ENCODE data around the gene DGKB. TPM values are rescaled to one million over a fixed set of nuclear protein-coding genes. Genes with fewer than 3 reads are reported as not detected.

Gene DGKB
- total RNA-seq, 6 experiments from 2014 or later: 0.23 to 0.76 (median 0.61) TPM

DNA sequence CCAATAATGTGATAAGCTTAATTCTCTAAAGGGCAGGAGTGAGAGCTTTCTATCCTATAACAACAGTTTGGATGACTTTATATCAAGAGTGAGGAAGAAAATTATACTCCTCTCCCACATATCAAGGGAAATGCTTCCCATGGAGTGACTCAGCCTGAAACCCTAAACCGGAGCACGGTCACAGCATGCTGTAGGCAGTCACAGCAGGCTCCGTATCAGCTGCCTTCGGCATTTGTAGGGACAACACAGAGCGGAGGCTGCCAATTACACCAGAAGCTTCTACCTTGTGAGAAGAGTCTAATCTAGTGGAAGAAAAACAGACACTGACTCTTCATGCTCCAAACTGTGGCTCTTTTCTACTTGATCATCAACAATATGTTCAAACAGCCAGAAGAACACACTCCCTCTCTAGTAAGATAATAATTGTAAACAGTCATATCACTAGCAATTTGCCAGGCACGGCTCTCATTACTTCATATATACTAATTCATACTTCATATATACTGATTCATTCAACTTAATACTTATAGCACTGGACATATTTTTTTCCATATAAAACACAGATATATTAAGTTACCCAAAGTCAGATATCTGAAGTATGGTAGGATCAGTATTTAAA is 65.9 kb downstream of the DGKB start:
- H3K4me3 Mint-ChIP-seq: peak overlapping the region; percentile 80
- no peaks in the 10 kb centered on the region for H3K36me3 Mint-ChIP-seq (ENCODE audit: low read depth)
- H3K27ac Mint-ChIP-seq: peak overlapping the region; percentile 91
- no peaks in the 10 kb centered on the region for H3K9me3 Mint-ChIP-seq
- DNase-seq: peak; percentile 80
- H3K27me3 Mint-ChIP-seq (ENCODE audit: insufficient read depth): no peaks in the 10 kb centered on the region
- peaks cover 93% of the 10 kb centered on the region for H3K4me1 Mint-ChIP-seq (ENCODE audit: low read depth)
- no peak for TF ChIP-seq CTCF (IDR thresholded peaks at IDR 0.05)

GRCh38 chr7:14836006-14836405 is 66.5 kb downstream of the DGKB start:
- no peak for TF ChIP-seq CTCF (IDR thresholded peaks at IDR 0.05)
- Mint-ChIP-seq H3K36me3 (ENCODE audit: low read depth) (no peaks in the 10 kb centered on the region), H3K27me3 (ENCODE audit: insufficient read depth) (no peaks in the 10 kb centered on the region), H3K27ac (peak overlapping the region; percentile 91), H3K9me3 (no peaks in the 10 kb centered on the region), H3K4me1 (ENCODE audit: low read depth) (peaks cover 93% of the 10 kb centered on the region), H3K4me3 (peak overlapping the region; percentile 80)
- no peak for DNase-seq

DNA sequence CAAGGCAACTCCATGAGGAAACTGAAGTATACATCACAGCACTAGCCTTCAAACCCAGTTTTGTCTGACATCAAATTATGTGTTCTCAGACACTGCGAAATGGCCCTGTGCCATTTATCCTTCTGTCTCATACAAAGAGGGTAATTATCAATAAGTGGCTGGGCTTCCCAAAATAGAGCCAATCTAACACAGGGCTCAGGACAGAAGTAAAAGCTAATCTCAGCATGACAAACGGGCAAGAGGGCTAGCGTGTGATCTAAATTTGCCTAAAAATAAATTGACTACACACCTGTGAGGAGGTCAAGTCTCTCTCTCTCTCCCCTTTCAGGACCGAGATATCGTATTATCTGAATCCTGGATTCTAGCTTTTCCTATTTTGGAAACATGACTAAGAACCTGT is 67.2 kb downstream of the DGKB start:
- Mint-ChIP-seq H3K36me3 (ENCODE audit: low read depth) (no peaks in the 10 kb centered on the region), H3K4me1 (ENCODE audit: low read depth) (peaks cover 93% of the 10 kb centered on the region), H3K27ac (peak overlapping the region; percentile 97), H3K27me3 (ENCODE audit: insufficient read depth) (no peaks in the 10 kb centered on the region), H3K9me3 (no peaks in the 10 kb centered on the region), H3K4me3 (peak overlapping the region; percentile 87; the same call in 1 of the 2 replicates)
- TF ChIP-seq CTCF (IDR thresholded peaks at IDR 0.05): no peak
- DNase-seq: no peak

DNA sequence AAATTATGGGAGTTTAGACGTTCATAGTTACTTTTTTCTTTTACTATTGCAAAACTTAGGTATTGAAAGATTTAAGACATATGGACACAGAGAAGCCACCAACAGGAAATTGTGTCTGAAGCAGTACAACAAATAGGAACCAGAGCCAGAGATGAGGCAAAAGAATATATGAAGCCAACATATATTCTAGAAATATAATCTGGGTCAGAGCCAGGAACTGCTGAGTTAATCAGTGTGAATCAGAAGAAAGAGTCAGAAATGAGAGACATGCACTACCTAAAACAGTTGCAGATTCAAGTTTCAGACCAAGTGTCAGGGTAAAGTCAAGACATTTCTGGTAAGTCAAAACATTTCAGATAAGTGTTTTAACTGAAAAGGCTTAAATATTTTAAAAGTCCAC is 67.7 kb downstream of the DGKB start:
- no peak for TF ChIP-seq CTCF (IDR thresholded peaks at IDR 0.05)
- Mint-ChIP-seq H3K9me3 (no peaks in the 10 kb centered on the region), H3K27me3 (ENCODE audit: insufficient read depth) (no peaks in the 10 kb centered on the region), H3K4me3 (peak overlapping the region; percentile 87), H3K27ac (peak overlapping the region; percentile 97), H3K36me3 (ENCODE audit: low read depth) (no peaks in the 10 kb centered on the region), H3K4me1 (ENCODE audit: low read depth) (peaks cover 93% of the 10 kb centered on the region)
- peak; percentile 66 for DNase-seq

- Mint-ChIP-seq H3K9me3 (no peaks in the 10 kb centered on the region), H3K27me3 (ENCODE audit: insufficient read depth) (no peaks in the 10 kb centered on the region), H3K4me1 (ENCODE audit: low read depth) (peaks cover 94% of the 10 kb centered on the region), H3K36me3 (ENCODE audit: low read depth) (no peaks in the 10 kb centered on the region), H3K4me3 (peak overlapping the region; percentile 87), H3K27ac (peak overlapping the region; percentile 97)
- TF ChIP-seq CTCF (IDR thresholded peaks at IDR 0.05): no peak
- peak; percentile 81 for DNase-seq
These were observed 68.1 kb downstream of the DGKB start for GRCh38 chr7:14834456-14834855.
